Hypothalamus (tissue), 51 donors: ENCODE data around the gene ESR1.
"Not testable (repeated sequence)": the region's sequence is repeated elsewhere in the genome, so short reads cannot be mapped to it uniquely, and the experiment has no call there.

Source experiments
- DNase-seq, 51 donors: peaks; one replicate each; lab custom pipeline; 2025; lab: John Stamatoyannopoulos, UW

The ESR1 gene

DNA sequence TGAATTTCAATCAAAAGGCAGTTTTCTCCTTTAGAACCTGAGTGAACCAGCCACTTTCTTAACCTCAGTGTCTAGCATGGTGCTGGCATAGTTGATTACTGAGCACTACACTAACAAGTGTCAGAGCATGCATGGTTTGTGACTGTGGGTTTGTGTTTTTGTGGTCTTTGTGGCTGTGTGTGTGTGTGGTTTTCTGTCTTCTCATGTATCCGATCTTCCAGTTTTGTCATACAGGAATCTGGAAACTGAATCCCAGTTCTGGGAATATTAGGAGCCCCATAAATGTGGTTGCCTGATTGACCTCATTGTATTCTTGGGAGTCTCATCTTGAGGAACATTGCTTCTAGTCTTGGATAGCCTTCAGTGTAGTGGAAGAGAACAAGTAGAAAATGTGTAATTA, 73.7 kb downstream of the ESR1 start:
- no peak for DNase-seq

- no peak for DNase-seq
Measured at GRCh38 chr6:151882206-151882605, 74.7 kb downstream of the ESR1 start.

GRCh38 chr6:151885234-151885633, 77.8 kb downstream of the ESR1 start:
- DNase-seq: no peak

- DNase-seq: no peak
Measured at GRCh38 chr6:151891524-151891923, 84.0 kb downstream of the ESR1 start.

DNA sequence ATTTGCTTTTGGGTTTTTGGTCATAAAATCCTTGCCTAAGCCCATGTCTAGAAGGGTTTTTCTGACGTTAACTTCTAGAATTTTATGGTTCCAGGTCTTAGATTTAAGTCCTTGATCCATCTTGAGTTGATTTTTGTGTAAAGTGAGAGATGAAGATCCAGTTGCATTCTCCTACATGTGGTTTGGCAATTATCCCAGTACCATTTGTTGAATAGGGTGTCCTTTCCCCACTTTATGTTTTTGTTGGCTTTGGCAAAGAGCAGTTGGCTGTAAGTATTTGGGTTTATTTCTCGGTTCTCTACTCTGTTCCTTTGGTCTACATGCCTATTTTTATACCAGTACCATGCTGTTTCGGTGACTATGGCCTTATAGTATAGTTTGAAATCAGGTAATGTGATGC, 86.9 kb downstream of the ESR1 start:
- not testable (repeated sequence) for DNase-seq

- not testable (repeated sequence) for DNase-seq
Measured at GRCh38 chr6:151899221-151899620, 91.7 kb downstream of the ESR1 start.

DNA sequence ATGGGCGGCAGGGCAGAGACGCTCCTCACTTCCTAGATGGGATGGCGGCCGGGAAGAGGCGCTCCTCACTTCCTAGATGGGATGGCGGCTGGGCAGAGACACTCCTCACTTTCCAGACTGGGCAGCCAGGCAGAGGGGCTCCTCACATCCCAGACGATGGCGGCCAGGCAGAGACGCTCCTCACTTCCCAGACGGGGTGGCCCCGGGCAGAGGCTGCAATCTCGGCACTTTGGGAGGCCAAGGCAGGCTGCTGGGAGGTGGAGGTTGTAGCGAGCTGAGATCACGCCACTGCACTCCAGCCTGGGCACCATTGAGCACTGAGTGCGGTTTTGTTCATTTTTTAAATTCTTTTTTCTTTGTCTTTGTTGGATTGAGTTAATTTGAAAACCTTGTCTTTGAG, 92.3 kb downstream of the ESR1 start:
- DNase-seq: not testable (repeated sequence)

DNA sequence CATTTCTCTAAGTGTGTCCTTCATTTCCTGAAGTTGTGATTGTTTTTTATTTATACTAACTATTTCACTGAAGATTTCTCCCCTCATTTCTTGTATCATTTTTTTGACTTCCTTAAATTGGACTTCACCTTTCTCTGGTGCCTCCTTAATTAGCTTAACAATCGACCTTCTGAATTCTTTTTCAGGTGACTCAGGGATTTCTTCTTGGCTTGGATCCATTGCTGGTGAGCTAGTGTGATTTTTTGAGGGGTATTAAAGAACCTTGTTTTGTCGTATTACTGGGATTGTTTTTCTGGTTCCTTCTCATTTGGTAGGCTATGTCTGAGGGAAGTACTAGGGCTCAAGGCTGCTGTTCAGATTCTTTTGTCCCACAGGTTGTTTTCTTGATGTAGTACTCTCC, 92.8 kb downstream of the ESR1 start:
- no peak for DNase-seq

- DNase-seq: no peak
Measured at GRCh38 chr6:151901009-151901411, 93.5 kb downstream of the ESR1 start.

DNA sequence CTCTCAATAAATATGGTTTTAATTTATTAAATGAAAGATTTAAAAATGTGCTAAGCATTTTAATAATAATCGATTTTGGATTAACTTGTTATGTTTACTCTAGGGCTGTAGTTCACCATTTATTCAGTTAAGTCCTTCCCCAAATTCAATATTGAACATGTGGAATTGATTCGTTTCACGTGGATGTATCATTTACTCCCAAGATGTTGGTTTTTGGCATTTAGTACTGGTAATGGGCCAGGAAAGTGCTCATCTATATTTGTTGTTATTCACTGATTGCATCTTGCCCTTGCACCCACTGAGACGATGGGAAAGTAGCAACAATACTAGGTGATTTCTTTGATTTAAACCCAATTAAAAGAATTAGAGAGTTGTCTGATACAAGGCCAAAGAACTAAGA, 97.1 kb downstream of the ESR1 start:
- no peak for DNase-seq

DNA sequence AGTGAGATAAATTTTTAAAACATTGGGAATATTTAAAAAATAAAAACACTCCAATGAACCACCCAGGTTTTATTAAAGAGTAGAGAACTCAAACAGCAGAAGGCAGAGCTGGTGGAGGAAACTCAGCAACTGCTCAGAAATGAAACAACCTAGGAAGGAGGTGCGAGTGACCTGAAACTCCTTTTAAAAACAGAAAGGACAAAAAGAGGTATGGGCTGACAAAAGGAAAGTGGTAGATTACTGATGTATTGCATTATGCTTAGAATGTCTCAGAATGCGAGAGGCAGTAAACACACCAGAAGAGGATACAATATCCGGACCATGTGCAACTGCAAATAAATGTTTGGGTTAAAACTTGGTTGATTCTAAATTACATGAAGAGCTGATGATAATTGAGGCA, 97.6 kb downstream of the ESR1 start:
- no peak for DNase-seq

DNA sequence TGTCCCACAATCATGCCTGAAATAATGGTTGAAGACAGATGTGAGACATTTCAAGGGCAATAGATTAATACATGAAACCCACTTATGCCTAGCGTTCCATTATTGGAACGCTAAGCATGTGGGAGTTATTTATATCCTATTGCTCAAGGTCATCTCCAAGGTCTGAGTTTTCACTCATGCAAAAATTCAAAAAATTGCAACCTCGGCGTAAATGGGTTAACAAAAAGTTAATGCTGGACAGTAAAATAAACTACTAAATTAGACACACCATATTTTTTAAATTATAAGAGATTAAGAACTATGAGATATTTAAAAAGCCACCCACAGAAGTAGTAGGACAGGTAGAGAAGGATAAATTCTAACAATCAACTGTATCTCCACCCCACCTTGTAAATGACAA, 98.4 kb downstream of the ESR1 start:
- no peak for DNase-seq

DNA sequence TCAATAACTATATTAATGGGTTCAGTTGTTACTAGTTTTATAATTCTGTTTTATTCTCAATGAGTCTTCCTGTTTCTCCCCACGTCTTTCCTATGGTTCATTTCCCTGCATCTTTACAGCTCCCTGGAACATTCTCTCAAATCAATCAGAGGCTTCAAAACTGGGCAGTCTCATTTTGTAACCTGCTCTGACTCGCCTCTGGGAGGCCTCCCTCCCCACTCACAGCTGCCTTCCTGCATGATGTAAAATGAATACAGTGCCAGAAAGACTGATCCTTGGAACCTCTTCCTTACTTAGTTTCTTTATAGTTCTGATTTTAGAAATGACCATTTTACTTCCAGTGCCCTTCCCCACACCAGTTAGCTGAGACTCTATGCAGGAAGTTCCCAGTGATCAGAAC, 103.9 kb downstream of the ESR1 start:
- DNase-seq: no peak

DNA sequence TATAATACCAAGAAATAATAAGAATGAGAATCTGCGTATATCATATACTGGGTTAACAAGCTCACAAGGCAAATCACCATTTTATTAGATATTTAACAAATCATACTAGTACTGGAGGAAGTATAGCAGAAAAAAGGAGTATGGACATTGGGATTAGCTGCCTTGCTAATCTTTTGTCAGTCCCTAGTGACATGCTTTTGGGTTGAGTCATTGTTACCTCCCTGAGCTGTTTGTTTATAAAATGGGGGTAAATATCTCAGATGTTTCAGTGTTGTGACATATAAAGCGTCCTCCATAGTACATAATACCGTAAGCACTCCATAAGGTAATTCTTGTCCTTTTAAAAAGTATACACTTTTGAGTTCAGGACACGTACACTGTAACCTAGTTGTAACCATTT, 107.0 kb downstream of the ESR1 start:
- no peak for DNase-seq

DNA sequence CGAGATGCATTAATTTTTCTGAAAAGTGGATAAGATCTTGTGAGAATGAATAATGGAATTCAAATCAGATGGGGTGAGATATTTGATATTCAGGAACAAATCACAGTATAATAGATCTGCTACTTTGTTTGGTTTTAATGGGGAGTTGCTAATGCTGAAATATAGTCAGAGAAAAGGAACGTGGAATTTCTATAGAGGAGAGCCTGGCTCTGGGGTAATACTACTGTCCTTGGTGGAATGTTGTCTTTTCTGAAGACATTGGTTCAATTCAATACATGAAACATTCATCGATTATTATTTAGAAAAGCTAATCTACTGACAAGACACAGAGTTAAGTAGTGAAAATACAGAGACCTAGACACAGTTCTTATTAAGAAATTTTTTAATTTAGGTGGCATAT, 108.6 kb downstream of the ESR1 start:
- no peak for DNase-seq

GRCh38 chr6:151916680-151917164, 109.2 kb downstream of the ESR1 start:
- DNase-seq: no peak

DNA sequence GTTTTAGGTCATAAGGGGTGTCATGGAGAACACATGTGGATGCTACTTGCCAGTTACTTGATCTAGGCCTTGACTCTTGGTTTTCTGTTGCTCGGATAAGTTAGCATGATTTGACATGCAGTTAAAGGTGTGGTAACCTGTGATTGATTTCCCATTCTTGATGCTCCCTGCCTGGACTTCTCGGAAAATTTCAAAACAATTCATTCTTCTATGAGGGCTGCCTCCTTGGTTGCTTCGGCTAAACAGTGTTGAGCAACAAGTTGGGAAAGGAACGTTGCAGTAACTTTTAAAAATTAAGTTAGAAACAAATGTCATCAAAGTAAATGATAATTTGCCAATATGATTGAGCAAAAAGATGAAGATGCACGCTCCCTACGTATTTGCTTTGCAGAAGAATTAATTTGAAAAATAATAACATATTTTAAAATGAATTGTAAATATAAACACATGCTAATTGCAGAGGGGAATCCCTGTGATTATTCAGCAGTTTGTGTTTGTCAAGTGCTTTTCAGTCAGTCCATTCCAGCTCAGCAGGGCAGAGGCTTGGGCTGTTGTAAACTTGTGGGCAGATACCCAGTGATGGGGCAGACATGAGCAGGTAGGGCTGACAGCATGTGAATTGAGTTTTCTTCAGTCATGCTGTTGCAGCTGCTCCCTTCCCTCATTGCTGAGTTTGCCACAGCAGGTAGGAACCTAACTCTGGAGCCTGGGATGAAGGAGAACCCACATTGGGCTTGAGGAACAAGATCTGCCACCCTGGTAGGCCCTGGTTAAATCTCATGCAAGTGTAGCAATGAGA, 110.2 kb downstream of the ESR1 start:
- DNase-seq: no peak

DNA sequence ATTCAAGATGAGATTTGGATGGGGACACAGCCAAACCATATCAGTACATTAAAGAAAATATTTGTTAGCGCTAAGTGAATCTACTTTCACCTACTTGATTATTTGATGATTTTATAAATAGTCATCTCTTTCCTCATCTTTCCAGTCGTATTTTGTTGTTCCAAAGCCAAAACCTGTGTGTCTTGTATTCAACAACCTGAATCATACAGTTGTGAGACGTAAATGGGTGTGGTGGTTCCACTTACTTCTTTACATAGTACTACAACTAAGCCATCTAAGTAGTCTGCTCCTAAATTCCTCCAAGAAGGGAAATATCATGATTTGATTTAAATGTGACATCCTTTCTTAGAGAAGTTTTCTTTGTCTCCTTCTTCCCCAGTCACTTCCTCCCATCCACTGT, 132.8 kb downstream of the ESR1 start:
- no peak for DNase-seq

- no peak for DNase-seq
Measured at GRCh38 chr6:151948002-151948743, 140.7 kb downstream of the ESR1 start.

GRCh38 chr6:151958332-151958731, 150.8 kb downstream of the ESR1 start:
- no peak for DNase-seq

DNA sequence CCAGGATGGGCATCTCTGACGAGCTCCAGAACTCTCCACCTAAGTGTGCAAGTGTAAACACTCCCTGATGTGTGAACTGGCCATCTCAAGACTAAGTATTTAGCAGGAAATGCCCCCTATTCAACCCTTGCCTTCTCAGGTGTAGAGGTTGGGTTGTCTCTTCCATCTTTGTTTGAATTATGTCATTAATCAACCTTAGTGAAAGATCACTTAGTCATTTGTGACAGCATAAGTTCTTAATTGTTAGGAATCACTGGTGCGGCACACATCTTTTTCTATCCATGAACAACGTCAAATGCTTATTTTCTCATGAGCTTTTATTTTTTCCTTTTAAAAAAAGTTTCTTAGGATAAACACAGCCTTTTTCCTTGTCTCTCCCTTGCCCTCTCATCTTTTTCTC, 151.6 kb downstream of the ESR1 start:
- no peak for DNase-seq

DNA sequence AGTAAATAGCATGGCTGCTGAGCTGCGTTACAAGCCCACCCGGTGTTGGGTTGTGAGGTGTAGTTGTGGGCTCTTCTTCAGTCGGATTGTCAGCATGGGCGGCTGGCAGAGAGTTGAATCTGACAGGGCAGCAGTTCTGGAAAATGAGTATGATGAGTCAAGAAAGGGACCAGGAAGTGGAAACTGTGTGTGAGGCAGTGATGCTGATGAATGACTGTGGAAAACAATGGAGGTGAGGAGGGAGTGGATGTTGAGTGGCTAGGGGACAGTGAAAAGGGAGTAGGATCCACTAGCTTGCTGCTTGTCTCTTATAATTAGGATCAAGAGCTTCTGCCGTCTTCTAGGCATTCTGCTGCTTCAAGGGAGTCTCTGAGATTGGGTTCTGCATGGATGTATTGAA, 154.3 kb downstream of the ESR1 start:
- DNase-seq: no peak
